Activated T-helper 17 cell treated with anti-CD3 and anti-CD28 coated beads, Interleukin-2, amount 50 U/mL, for 72 hours (primary cell): ENCODE measurements around the gene OR5W2. TPM values are rescaled to one million over a fixed set of nuclear protein-coding genes. Genes with fewer than 3 reads are reported as not detected.

Source experiments
- total RNA-seq, 2 donors: library from RNA; stranded (reverse); gene quantifications; one replicate each; pipeline ENCODE4 v1.2.3, GENCODE V29; 2022

Gene OR5W2
- total RNA-seq, 2 donors from 2014 or later: not detected

Other genes starting within 250 kb of the OR5W2 start
- not detected for gene OR5D13, start 141.1 kb downstream of the OR5W2 start, total RNA-seq
- not detected for gene OR5D14, start 119.0 kb downstream of the OR5W2 start, total RNA-seq
- gene OR5L1, start 103.2 kb downstream of the OR5W2 start, total RNA-seq: not detected
- not detected for gene OR5D18, start 95.0 kb downstream of the OR5W2 start, total RNA-seq
- not detected for gene OR5L2, start 87.4 kb downstream of the OR5W2 start, total RNA-seq
- not detected for gene OR5D16, start 75.8 kb downstream of the OR5W2 start, total RNA-seq
- gene TRIM51, start 31.3 kb downstream of the OR5W2 start, total RNA-seq: not detected
- not detected for gene OR5I1, start 21.8 kb upstream of the OR5W2 start, total RNA-seq
- not detected for gene OR10AG1, start 55.4 kb upstream of the OR5W2 start, total RNA-seq
- gene OR5F1, start 80.0 kb upstream of the OR5W2 start, total RNA-seq: not detected
- gene OR5AS1, start 113.1 kb upstream of the OR5W2 start, total RNA-seq: not detected
- gene OR8I2, start 178.7 kb upstream of the OR5W2 start, total RNA-seq: not detected
- not detected for gene OR8H2, start 189.1 kb upstream of the OR5W2 start, total RNA-seq
- not detected for gene OR8H3, start 207.8 kb upstream of the OR5W2 start, total RNA-seq
- not detected for gene OR8J3, start 225.6 kb upstream of the OR5W2 start, total RNA-seq
- not detected for gene OR8K5, start 245.7 kb upstream of the OR5W2 start, total RNA-seq